ENCODE measurements around the gene PIK3C2G.

PIK3C2G gene

GRCh38 chr12:18551701-18552100 is 290.4 kb downstream of the PIK3C2G start:
- no peaks in the 10 kb centered on the region for H3K36me3 ChIP-seq (ENCODE audit: control insufficient read depth in 2 of 2, insufficient read depth in 2 of 2, low read length in 2 of 2)
- no peaks in the 10 kb centered on the region for H3K4me1 ChIP-seq (ENCODE audit: control insufficient read depth, insufficient read depth, low read length)
- H3K9ac ChIP-seq (ENCODE audit: low read length in 2 of 2) = no peak overlapping the region
- H3K4me3 ChIP-seq (ENCODE audit: low read length in 2 of 2) = no peak overlapping the region
- no peak overlapping the region for H3K27ac ChIP-seq (ENCODE audit: low read length)
- no peaks in the 10 kb centered on the region for H3K9me3 ChIP-seq (ENCODE audit: control insufficient read depth in 2 of 2, low read length in 2 of 2)
- no peaks in the 10 kb centered on the region for H3K27me3 ChIP-seq (ENCODE audit: control insufficient read depth in 1 of 2, insufficient read depth in 2 of 2, low read length in 2 of 2)

- Histone ChIP-seq H3K27me3 (ENCODE audit: control insufficient read depth in 1 of 2, insufficient read depth in 2 of 2, low read length in 2 of 2) (no peaks in the 10 kb centered on the region), H3K9ac (ENCODE audit: low read length in 2 of 2) (no peak overlapping the region), H3K9me3 (ENCODE audit: control insufficient read depth in 2 of 2, low read length in 2 of 2) (no peaks in the 10 kb centered on the region)
These were observed 291.5 kb downstream of the PIK3C2G start for GRCh38 chr12:18552829-18553228.

GRCh38 chr12:18556161-18556560 is 294.8 kb downstream of the PIK3C2G start:
- Histone ChIP-seq H3K4me1 (ENCODE audit: control insufficient read depth, insufficient read depth, low read length) (no peaks in the 10 kb centered on the region), H3K9me3 (ENCODE audit: control insufficient read depth in 2 of 2, low read length in 2 of 2) (no peaks in the 10 kb centered on the region), H3K27ac (ENCODE audit: low read length) (no peak overlapping the region), H3K4me3 (ENCODE audit: low read length in 2 of 2) (no peak overlapping the region), H3K27me3 (ENCODE audit: control insufficient read depth in 1 of 2, insufficient read depth in 2 of 2, low read length in 2 of 2) (no peaks in the 10 kb centered on the region), H3K36me3 (ENCODE audit: control insufficient read depth in 2 of 2, insufficient read depth in 2 of 2, low read length in 2 of 2) (no peaks in the 10 kb centered on the region), H3K9ac (ENCODE audit: low read length in 2 of 2) (no peak overlapping the region)

More at GRCh38 chr12:18552829-18553228, 291.5 kb downstream of the PIK3C2G start:
- no peaks in the 10 kb centered on the region for H3K36me3 ChIP-seq (ENCODE audit: control insufficient read depth in 2 of 2, insufficient read depth in 2 of 2, low read length in 2 of 2)
- H3K4me1 ChIP-seq (ENCODE audit: control insufficient read depth, insufficient read depth, low read length) = no peaks in the 10 kb centered on the region
- no peak overlapping the region for H3K4me3 ChIP-seq (ENCODE audit: low read length in 2 of 2)
- H3K27ac ChIP-seq (ENCODE audit: low read length) = no peak overlapping the region

- no peak overlapping the region for H3K27ac ChIP-seq (ENCODE audit: low read length)
- H3K9me3 ChIP-seq (ENCODE audit: control insufficient read depth in 2 of 2, low read length in 2 of 2) = no peaks in the 10 kb centered on the region
- no peak overlapping the region for H3K9ac ChIP-seq (ENCODE audit: low read length in 2 of 2)
- H3K27me3 ChIP-seq (ENCODE audit: control insufficient read depth in 1 of 2, insufficient read depth in 2 of 2, low read length in 2 of 2) = no peaks in the 10 kb centered on the region
- no peak overlapping the region for H3K4me3 ChIP-seq (ENCODE audit: low read length in 2 of 2)
- no peaks in the 10 kb centered on the region for H3K4me1 ChIP-seq (ENCODE audit: control insufficient read depth, insufficient read depth, low read length)
- H3K36me3 ChIP-seq (ENCODE audit: control insufficient read depth in 2 of 2, insufficient read depth in 2 of 2, low read length in 2 of 2) = no peaks in the 10 kb centered on the region
These were observed 297.9 kb downstream of the PIK3C2G start for GRCh38 chr12:18559242-18559641.

GRCh38 chr12:18562531-18562930 is 301.2 kb downstream of the PIK3C2G start:
- Histone ChIP-seq H3K4me3 (ENCODE audit: low read length in 2 of 2) (no peak overlapping the region), H3K27me3 (ENCODE audit: control insufficient read depth in 1 of 2, insufficient read depth in 2 of 2, low read length in 2 of 2) (no peaks in the 10 kb centered on the region), H3K9ac (ENCODE audit: low read length in 2 of 2) (no peak overlapping the region), H3K27ac (ENCODE audit: low read length) (no peak overlapping the region), H3K9me3 (ENCODE audit: control insufficient read depth in 2 of 2, low read length in 2 of 2) (no peaks in the 10 kb centered on the region), H3K36me3 (ENCODE audit: control insufficient read depth in 2 of 2, insufficient read depth in 2 of 2, low read length in 2 of 2) (no peaks in the 10 kb centered on the region), H3K4me1 (ENCODE audit: control insufficient read depth, insufficient read depth, low read length) (no peaks in the 10 kb centered on the region)

GRCh38 chr12:18564306-18564705 is 303.0 kb downstream of the PIK3C2G start:
- H3K36me3 ChIP-seq (ENCODE audit: control insufficient read depth in 2 of 2, insufficient read depth in 2 of 2, low read length in 2 of 2) = no peaks in the 10 kb centered on the region
- no peaks in the 10 kb centered on the region for H3K9me3 ChIP-seq (ENCODE audit: control insufficient read depth in 2 of 2, low read length in 2 of 2)
- H3K9ac ChIP-seq (ENCODE audit: low read length in 2 of 2) = no peak overlapping the region
- H3K4me1 ChIP-seq (ENCODE audit: control insufficient read depth, insufficient read depth, low read length) = no peaks in the 10 kb centered on the region
- H3K27me3 ChIP-seq (ENCODE audit: control insufficient read depth in 1 of 2, insufficient read depth in 2 of 2, low read length in 2 of 2) = no peaks in the 10 kb centered on the region
- no peak overlapping the region for H3K27ac ChIP-seq (ENCODE audit: low read length)
- H3K4me3 ChIP-seq (ENCODE audit: low read length in 2 of 2) = no peak overlapping the region

- Histone ChIP-seq H3K9ac (ENCODE audit: low read length in 2 of 2) (no peak overlapping the region), H3K27ac (ENCODE audit: low read length) (no peak overlapping the region), H3K9me3 (ENCODE audit: control insufficient read depth in 2 of 2, low read length in 2 of 2) (no peaks in the 10 kb centered on the region), H3K27me3 (ENCODE audit: control insufficient read depth in 1 of 2, insufficient read depth in 2 of 2, low read length in 2 of 2) (no peaks in the 10 kb centered on the region), H3K4me3 (ENCODE audit: low read length in 2 of 2) (no peak overlapping the region), H3K36me3 (ENCODE audit: control insufficient read depth in 2 of 2, insufficient read depth in 2 of 2, low read length in 2 of 2) (no peaks in the 10 kb centered on the region), H3K4me1 (ENCODE audit: control insufficient read depth, insufficient read depth, low read length) (no peaks in the 10 kb centered on the region)
These were observed 306.5 kb downstream of the PIK3C2G start for GRCh38 chr12:18567787-18568186.

GRCh38 chr12:18570543-18570942 is 309.2 kb downstream of the PIK3C2G start:
- Histone ChIP-seq H3K36me3 (ENCODE audit: control insufficient read depth in 2 of 2, insufficient read depth in 2 of 2, low read length in 2 of 2) (no peaks in the 10 kb centered on the region), H3K4me1 (ENCODE audit: control insufficient read depth, insufficient read depth, low read length) (no peaks in the 10 kb centered on the region), H3K4me3 (ENCODE audit: low read length in 2 of 2) (no peak overlapping the region), H3K27me3 (ENCODE audit: control insufficient read depth in 1 of 2, insufficient read depth in 2 of 2, low read length in 2 of 2) (no peaks in the 10 kb centered on the region), H3K27ac (ENCODE audit: low read length) (no peak overlapping the region), H3K9ac (ENCODE audit: low read length in 2 of 2) (no peak overlapping the region), H3K9me3 (ENCODE audit: control insufficient read depth in 2 of 2, low read length in 2 of 2) (no peaks in the 10 kb centered on the region)

GRCh38 chr12:18576104-18576626 is 314.8 kb downstream of the PIK3C2G start:
- H3K9ac ChIP-seq (ENCODE audit: low read length in 2 of 2) = no peak overlapping the region
- H3K4me1 ChIP-seq (ENCODE audit: control insufficient read depth, insufficient read depth, low read length) = no peaks in the 10 kb centered on the region
- no peak overlapping the region for H3K4me3 ChIP-seq (ENCODE audit: low read length in 2 of 2)
- no peaks in the 10 kb centered on the region for H3K36me3 ChIP-seq (ENCODE audit: control insufficient read depth in 2 of 2, insufficient read depth in 2 of 2, low read length in 2 of 2)
- H3K27me3 ChIP-seq (ENCODE audit: control insufficient read depth in 1 of 2, insufficient read depth in 2 of 2, low read length in 2 of 2) = no peaks in the 10 kb centered on the region
- no peak overlapping the region for H3K27ac ChIP-seq (ENCODE audit: low read length)
- no peaks in the 10 kb centered on the region for H3K9me3 ChIP-seq (ENCODE audit: control insufficient read depth in 2 of 2, low read length in 2 of 2)

GRCh38 chr12:18576648-18577047 is 315.3 kb downstream of the PIK3C2G start:
- H3K27ac ChIP-seq (ENCODE audit: low read length) = no peak overlapping the region
- H3K9ac ChIP-seq (ENCODE audit: low read length in 2 of 2) = no peak overlapping the region
- no peaks in the 10 kb centered on the region for H3K36me3 ChIP-seq (ENCODE audit: control insufficient read depth in 2 of 2, insufficient read depth in 2 of 2, low read length in 2 of 2)
- H3K27me3 ChIP-seq (ENCODE audit: control insufficient read depth in 1 of 2, insufficient read depth in 2 of 2, low read length in 2 of 2) = no peaks in the 10 kb centered on the region
- no peaks in the 10 kb centered on the region for H3K9me3 ChIP-seq (ENCODE audit: control insufficient read depth in 2 of 2, low read length in 2 of 2)
- no peaks in the 10 kb centered on the region for H3K4me1 ChIP-seq (ENCODE audit: control insufficient read depth, insufficient read depth, low read length)
- H3K4me3 ChIP-seq (ENCODE audit: low read length in 2 of 2) = no peak overlapping the region

- no peaks in the 10 kb centered on the region for H3K27me3 ChIP-seq (ENCODE audit: control insufficient read depth in 1 of 2, insufficient read depth in 2 of 2, low read length in 2 of 2)
These were observed 316.9 kb downstream of the PIK3C2G start for GRCh38 chr12:18578191-18578590.

More at GRCh38 chr12:18578191-18578590, 316.9 kb downstream of the PIK3C2G start:
- no peaks in the 10 kb centered on the region for H3K36me3 ChIP-seq (ENCODE audit: control insufficient read depth in 2 of 2, insufficient read depth in 2 of 2, low read length in 2 of 2)
- no peaks in the 10 kb centered on the region for H3K4me1 ChIP-seq (ENCODE audit: control insufficient read depth, insufficient read depth, low read length)
- no peak overlapping the region for H3K4me3 ChIP-seq (ENCODE audit: low read length in 2 of 2)
- H3K27ac ChIP-seq (ENCODE audit: low read length) = no peak overlapping the region
- no peaks in the 10 kb centered on the region for H3K9me3 ChIP-seq (ENCODE audit: control insufficient read depth in 2 of 2, low read length in 2 of 2)
- H3K9ac ChIP-seq (ENCODE audit: low read length in 2 of 2) = no peak overlapping the region
